Left lung (tissue), 10 donors: ENCODE results near the gene RAB3C. TPM values are rescaled to one million over a fixed set of nuclear protein-coding genes. Genes with fewer than 3 reads are reported as not detected.
A peak's percentile ranks its signal among the peaks of the same experiment; 100 is the strongest.

Experiments used
- ATAC-seq: fragments of 200-7000 bp; cut with Tn5 transposase; one replicate; pipeline ENCODE4 v1.9.1; 2020; ENCODE audit warnings: moderate library complexity
- DNase-seq, 4 donors: peaks; one replicate each; pipeline ENCODE4 v3.0.0-alpha.2; 2013 to 2020
- H3K27ac ChIP-seq, 2 donors: fragments of 200-600 bp; sonication (generic) in 1 of 2; one replicate each; pipeline versions ENCODE4 v1.5.0 to v1.8.0; 2020 to 2021
- H3K27me3 ChIP-seq, 2 donors: fragments of 200-600 bp; sonication (generic) in 1 of 2; one replicate each; pipeline versions ENCODE4 v1.5.0 to v1.8.0; 2020 to 2021
- H3K36me3 ChIP-seq, 2 donors: fragments of 200-600 bp; sonication (generic) in 1 of 2; one replicate each; pipeline versions ENCODE4 v1.5.0 to v1.8.0; 2020 to 2021
- H3K4me1 ChIP-seq, 2 donors: fragments of 200-600 bp; one replicate each; pipeline ENCODE4 v1.8.0; 2021
- H3K4me3 ChIP-seq, 2 donors: fragments of 200-600 bp; sonication (generic) in 1 of 2; one replicate each; pipeline versions ENCODE4 v1.5.0 to v1.8.0; 2020 to 2021; ENCODE audit warnings: mild to moderate bottlenecking in 1 of 2
- H3K9me3 ChIP-seq, 2 donors: fragments of 200-600 bp; sonication (generic) in 1 of 2; one replicate each; pipeline versions ENCODE4 v1.5.0 to v1.8.0; 2020 to 2021
- CTCF ChIP-seq, 2 donors: fragments of 200-600 bp; sonication (generic) in 1 of 2; IDR thresholded peaks; one replicate each; pipeline versions ENCODE4 v1.5.0 to v1.8.0; 2021; ENCODE audit warnings: antibody characterized with exemption in 2 of 2
- intact Hi-C, 2 donors: fragments of 100-400 bp; cut with DNase I; formaldehyde crosslinking; loops; one replicate each; pipeline versions ENCODE4 v1.11.2 to v1.14.2; 2022
- polyA plus RNA-seq, 6 donors: library from polyadenylated mRNA; unstranded; fragments of 120-200 nt; gene quantifications; one replicate each; pipeline ENCODE4 v1.2.1, GENCODE V29; 2013; ENCODE audit not compliant: insufficient read length in 6 of 6
- total RNA-seq, 2 donors: library from RNA; stranded (reverse); fragmentation: NEBNext Ultra II Directional; extraction: Animal tissue kit (Norgen Biotek cat#: 25700); gene quantifications; one replicate each; pipeline ENCODE4 v1.2.1, GENCODE V29; 2021
- donor health status: DM: no; HTN: yes; CAD: no.
- donor health status: DM: no; HTN: no; CAD: no.

The RAB3C gene
- total and polyA plus RNA-seq, 8 donors: 1.1 to 3.5 (median 1.6) TPM

- TF ChIP-seq CTCF (IDR thresholded peaks at IDR 0.05): peak; percentile 64 to 70
- Histone ChIP-seq H3K4me1 (no peaks in the 10 kb centered on the region), H3K27me3 (no peaks in the 10 kb centered on the region), H3K27ac (no peak overlapping the region), H3K9me3 (no peaks in the 10 kb centered on the region), H3K4me3 (no peak overlapping the region), H3K36me3 (no peaks in the 10 kb centered on the region)
- DNase-seq (no peak), ATAC-seq (peak; percentile 59)
- intact Hi-C loops: no loop called here
These were observed 288.9 kb downstream of the RAB3C start for GRCh38 chr5:58871648-58872242.

- no peaks in the 10 kb centered on the region for H3K36me3 ChIP-seq
- TF ChIP-seq CTCF (IDR thresholded peaks at IDR 0.05): no peak
- H3K27me3 ChIP-seq: no peaks in the 10 kb centered on the region
- no peak overlapping the region for H3K4me3 ChIP-seq
- H3K27ac ChIP-seq: no peak overlapping the region
- H3K4me1 ChIP-seq: no peaks in the 10 kb centered on the region
- intact Hi-C loops: no loop called here
- no peak for DNase-seq
- H3K9me3 ChIP-seq: no peaks in the 10 kb centered on the region
- no peak for ATAC-seq
These were observed 289.9 kb downstream of the RAB3C start for GRCh38 chr5:58872670-58873273.

GRCh38 chr5:58875599-58875998 lies 292.7 kb downstream of the RAB3C start:
- intact Hi-C loops: no loop called here
- no peak overlapping the region for H3K27ac ChIP-seq
- H3K9me3 ChIP-seq: no peaks in the 10 kb centered on the region
- ATAC-seq (no peak), DNase-seq (no peak)
- H3K36me3 ChIP-seq: no peaks in the 10 kb centered on the region
- H3K27me3 ChIP-seq: no peaks in the 10 kb centered on the region
- H3K4me1 ChIP-seq: no peaks in the 10 kb centered on the region
- no peak for TF ChIP-seq CTCF (IDR thresholded peaks at IDR 0.05)
- no peak overlapping the region for H3K4me3 ChIP-seq

GRCh38 chr5:58885260-58885659 lies 302.4 kb downstream of the RAB3C start:
- no peak for ATAC-seq
- Histone ChIP-seq H3K27ac (peak overlapping the region in 1 of 2 donors; percentile 78), H3K4me3 (no peak overlapping the region), H3K4me1 (peaks cover 3 to 15% of the 10 kb centered on the region in 2 donors), H3K36me3 (no peaks in the 10 kb centered on the region), H3K9me3 (no peaks in the 10 kb centered on the region), H3K27me3 (no peaks in the 10 kb centered on the region)
- intact Hi-C loops: loop anchor here in 1 of 2 donors (10.0 kb wide), 2 partner anchors 120 to 290 kb away; no protein-coding TSS in a partner anchor
- no peak for DNase-seq
- no peak for TF ChIP-seq CTCF (IDR thresholded peaks at IDR 0.05)

GRCh38 chr5:58886315-58887207 lies 303.7 kb downstream of the RAB3C start:
- Histone ChIP-seq H3K27ac (peak overlapping the region in 1 of 2 donors; percentile 78), H3K36me3 (no peaks in the 10 kb centered on the region), H3K4me3 (no peak overlapping the region), H3K9me3 (no peaks in the 10 kb centered on the region), H3K27me3 (no peaks in the 10 kb centered on the region), H3K4me1 (peaks cover 3 to 15% of the 10 kb centered on the region in 2 donors)
- intact Hi-C loops: loop anchor here in 1 of 2 donors (10.0 kb wide), 2 partner anchors 118 to 288 kb away; no protein-coding TSS in a partner anchor
- peak; percentile 75 to 91 for TF ChIP-seq CTCF (IDR thresholded peaks at IDR 0.05)
- ATAC-seq (peak; percentile 89), DNase-seq (peak; percentile 50 to 84 (median 60))
